HG03064 (cell line): ENCODE data around the gene PITPNC1.
"Not testable (repeated sequence)": the region's sequence is repeated elsewhere in the genome, so short reads cannot be mapped to it uniquely, and the experiment has no call there.

ENCODE experiments used
- ATAC-seq: cut with Tn5 transposase; IDR thresholded peaks from one replicate; pipeline ENCODE4 v1.9.1; 2021; ENCODE audit warnings: low read depth; ENCODE audit not compliant: unreplicated experiment

PITPNC1 gene

DNA sequence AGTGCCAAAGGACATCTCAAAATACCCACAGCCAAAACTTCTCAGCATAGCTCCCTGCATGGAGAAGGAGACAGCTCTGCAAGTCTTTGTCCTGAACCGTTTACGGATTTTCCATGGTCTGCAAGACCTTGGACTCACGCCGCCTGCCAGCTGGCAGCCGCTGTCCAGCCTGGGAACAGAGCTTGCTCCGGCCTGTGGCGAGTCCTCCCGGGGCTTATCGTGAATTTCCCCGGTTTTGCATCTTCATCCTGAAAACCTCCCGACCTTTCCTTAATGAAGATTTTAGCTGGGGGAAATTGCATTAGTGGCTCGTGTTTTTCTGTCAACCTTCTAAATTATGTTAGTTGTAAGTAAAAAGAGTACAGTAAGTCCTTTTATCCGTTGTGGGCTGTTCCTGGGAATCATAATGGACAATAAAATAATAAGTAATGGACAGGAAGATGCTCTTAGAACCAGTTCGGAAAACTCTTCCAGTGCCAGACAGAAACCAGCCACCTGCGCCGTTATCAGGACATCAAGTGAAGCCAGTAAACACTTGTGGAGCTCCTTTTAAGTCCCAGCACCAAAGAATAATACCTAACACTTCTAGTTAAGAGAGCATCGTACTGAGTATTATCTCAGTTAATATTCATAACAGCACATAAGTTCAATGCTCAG lies 228.3 kb downstream of the PITPNC1 start:
- ATAC-seq: no peak

DNA sequence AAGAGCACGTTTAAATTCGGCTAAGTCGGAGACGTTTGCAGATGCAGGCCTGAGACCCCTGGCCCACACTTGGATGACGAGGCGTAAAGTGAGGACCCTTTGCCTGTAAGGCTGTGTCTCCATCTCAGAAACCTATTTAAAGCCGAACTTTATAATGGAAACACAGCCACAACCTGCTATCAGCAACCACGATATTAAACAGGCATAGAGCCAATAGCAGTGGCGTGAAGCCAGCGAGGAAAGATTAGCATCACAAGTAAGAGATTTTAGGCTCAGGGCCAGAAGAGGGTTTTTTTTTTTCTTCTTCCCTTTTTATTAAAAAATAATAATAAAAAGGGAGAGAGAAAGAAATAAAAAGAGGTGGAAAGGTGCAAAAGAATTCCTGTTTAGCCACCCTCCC lies 229.4 kb downstream of the PITPNC1 start:
- ATAC-seq: no peak

DNA sequence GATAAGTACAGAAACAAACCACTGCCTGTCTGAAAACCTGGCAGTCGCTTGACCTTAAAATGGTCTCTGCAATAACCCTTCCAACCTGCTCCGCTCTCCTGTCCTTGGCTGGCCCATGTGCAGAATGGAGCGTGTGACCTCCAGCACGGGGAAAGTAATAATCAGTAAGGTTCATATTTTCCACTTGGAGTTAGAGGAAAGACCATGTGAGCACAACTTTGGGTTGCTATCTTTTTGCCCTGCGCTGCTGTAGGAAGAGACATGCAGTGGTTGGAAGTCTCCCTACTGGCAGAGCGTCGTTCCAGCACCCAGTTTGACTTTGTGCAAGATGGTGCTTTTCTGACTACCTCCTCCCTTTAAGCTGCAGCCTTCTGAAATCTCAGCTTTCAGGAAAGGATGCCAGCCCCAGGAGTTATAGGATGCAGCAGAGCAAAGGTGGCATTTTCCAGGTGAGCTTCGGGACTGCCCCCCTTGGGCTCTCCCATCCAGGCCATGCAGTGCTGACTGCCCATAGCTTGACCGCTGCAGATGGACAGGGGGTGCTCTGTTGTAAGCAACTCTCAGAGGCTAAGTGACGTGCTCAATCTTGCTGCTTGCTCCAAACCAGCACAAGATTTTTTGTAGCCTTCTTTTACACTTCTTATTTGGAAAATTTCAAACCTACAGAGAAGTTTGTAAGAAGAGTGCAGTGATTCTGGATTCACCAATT lies 230.0 kb downstream of the PITPNC1 start:
- ATAC-seq: no peak

- no peak for ATAC-seq
Measured at GRCh38 chr17:67610061-67610460, 233.0 kb downstream of the PITPNC1 start.

GRCh38 chr17:67613961-67614360 lies 236.9 kb downstream of the PITPNC1 start:
- ATAC-seq: no peak

DNA sequence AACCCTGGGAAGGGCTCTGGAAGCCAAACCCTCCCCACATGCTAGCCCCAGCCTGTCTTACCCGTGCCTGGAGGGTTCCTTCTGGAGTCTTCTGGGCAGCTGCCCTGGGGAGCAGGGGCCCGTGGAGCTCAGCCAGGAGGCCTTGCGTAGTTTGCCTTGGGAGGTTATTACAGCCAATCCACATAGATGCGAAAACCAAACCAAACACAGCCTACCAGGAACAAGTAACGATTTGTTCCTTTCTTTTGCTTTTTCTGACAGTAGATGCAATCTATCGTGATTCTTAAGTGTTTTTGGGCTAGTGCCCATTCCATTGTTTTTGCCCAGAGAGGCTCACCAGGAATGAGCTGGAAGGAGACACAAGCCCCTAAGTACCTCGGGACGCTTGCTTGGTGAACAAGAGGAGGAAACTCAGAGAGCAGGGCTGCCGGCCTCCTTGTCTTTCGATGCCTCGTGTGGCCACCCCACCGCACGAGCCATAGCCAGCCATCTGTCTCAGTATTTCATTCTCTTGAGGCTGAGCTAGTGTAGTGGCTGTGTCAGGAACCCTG lies 238.0 kb downstream of the PITPNC1 start:
- no peak for ATAC-seq

DNA sequence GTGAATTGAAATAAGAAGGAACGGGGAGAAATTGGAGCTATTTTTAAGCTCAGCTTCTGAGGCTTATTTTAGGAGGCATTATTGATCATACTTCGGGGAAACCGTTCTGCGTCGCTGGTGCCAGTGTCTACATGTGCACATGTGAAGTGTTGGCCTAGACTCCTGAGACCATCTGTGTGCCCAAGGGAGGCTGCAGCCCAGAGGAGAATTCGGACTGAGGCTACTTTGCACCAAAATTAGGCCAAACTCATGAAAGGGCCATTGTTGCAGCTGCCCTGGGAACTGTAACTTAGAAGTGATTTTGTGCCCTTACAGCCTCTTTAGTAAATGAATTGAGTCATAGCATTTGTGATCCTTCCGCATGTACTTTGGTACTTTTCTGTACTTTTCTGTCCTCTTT lies 238.7 kb downstream of the PITPNC1 start:
- ATAC-seq: no peak

DNA sequence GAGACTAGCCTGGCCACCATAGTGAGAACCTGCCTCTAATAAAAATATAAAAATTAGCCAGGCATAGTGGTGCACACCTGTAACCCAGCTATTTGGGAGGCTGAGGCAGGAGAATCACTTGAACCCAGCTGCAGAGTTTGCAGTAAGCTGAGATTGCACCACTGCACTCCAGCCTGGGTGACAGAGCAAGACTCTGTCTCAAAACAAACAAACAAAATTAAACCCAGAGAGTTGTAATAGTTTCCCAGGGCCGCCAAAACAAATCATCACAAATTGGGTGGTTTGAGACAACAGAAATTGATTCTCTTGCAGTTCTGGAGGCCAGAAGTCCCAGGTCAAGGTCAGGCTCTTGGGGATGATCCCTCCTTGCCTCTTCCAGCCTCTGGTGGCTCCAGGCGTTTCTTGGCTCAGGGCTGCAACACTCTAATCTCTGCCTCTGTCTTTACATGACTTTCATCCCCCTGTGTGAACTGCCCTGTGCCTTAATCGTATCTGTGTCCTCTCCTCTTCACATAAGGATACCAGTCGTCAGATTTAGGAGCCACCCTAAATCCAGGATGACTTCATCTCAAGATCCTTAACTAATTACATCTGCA lies 240.3 kb downstream of the PITPNC1 start:
- no peak for ATAC-seq

- no peak for ATAC-seq
Measured at GRCh38 chr17:67619555-67619954, 242.5 kb downstream of the PITPNC1 start.

- ATAC-seq: no peak
Measured at GRCh38 chr17:67620088-67620487, 243.0 kb downstream of the PITPNC1 start.

- no peak for ATAC-seq
Measured at GRCh38 chr17:67620636-67621035, 243.6 kb downstream of the PITPNC1 start.

GRCh38 chr17:67623767-67624166 lies 246.7 kb downstream of the PITPNC1 start:
- ATAC-seq: no peak

- no peak for ATAC-seq
Measured at GRCh38 chr17:67624886-67625656, 248.0 kb downstream of the PITPNC1 start.

- ATAC-seq: no peak
Measured at GRCh38 chr17:67625971-67626370, 248.9 kb downstream of the PITPNC1 start.

DNA sequence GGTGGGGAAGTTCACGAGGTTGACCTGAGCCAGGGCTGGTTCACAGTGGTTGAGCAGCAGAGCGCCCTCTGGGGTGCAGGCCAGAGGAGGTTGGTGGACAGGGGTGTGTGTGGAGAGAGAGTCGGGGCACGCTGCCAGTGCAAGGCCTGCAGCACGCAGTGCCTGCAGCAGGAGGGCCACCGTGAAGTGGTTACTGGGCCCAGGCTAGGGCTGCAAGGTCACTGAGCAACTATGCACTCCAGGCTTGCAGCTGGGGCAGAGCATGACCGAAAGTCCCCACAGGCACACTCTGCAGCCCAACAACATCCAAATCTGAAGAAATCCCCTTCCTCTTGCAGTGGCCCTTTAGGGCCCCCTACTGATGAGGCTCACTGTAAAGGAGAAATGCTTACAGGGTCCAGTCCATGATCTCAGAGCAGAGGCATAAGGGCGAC lies 251.5 kb downstream of the PITPNC1 start:
- no peak for ATAC-seq

DNA sequence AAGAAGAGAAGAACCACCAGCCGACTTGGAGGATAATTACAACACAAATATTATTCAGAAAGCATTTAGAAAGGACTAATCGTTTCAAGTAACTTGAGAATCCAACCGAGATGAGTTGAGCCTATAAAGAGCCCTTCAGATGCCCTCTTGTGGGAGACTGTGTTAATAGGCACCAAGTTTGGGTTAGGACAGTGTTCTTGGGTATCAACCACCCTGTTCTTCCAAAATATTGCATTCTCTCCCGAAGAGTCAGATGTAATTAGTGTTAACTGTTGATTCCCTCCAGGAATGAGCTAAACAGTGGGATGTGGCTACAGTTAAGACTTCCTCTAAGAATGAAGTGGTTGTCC lies 252.9 kb downstream of the PITPNC1 start:
- ATAC-seq: no peak

DNA sequence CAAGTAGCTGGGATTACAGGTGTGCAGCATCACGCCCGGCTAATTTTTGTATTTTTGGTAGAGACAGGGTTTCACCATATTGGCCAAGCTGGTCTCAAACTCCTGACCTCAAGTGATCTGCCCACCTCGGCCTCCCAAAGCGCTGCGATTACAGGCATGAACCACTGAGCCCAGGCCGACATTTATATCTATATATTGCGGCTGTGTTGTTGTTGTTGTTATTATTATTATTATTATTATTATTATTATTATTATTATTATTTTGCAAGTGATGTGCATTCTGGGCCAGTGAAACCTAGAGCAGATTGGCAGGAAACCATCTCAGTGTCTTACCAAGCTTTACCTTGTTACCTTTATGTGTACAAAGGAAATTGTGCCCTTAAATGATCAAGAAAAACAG lies 253.8 kb downstream of the PITPNC1 start:
- ATAC-seq: not testable (repeated sequence)

- no peak for ATAC-seq
Measured at GRCh38 chr17:67632141-67632540, 255.1 kb downstream of the PITPNC1 start.

DNA sequence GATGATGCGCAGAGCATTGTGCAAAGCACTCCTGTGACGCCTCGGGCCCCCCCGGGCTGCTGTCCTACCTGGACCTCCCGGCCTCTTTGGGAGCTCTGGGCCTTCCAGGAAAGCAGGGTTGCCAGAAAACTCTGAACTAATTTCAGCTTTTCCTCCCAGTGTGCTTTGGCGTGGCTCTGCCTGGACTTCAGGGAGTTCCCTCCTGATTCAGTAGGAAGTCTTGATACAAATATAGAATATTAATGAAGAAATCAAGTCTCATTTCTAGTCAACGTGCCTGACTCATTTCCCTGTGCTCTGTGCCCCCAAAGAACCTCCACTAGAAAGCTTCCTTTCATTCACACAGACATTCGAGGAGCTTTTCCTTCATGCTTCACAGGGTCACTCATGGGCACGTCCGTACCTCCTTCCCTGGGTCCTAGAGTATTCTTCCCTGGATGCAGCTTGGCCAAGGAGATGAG lies 256.7 kb downstream of the PITPNC1 start:
- no peak for ATAC-seq

DNA sequence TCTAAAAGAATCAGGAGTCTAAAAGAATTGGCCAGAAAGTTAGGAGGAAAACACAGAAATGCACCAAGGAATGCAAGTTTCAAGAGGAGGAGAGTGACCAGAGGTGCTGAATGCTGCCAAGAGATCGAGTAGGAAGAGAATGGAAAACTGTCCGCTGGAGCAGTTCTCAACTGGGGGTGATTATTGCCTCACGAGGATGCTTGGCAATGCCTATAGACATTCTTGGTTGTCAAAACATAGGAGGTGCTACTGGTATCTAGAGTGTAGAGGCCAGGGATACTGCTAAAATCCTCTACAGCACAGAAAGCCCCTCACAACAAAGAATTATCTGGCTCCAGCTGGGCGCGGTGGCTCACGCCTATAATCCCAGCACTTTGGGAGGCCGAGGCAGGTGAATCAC lies 258.6 kb downstream of the PITPNC1 start:
- no peak for ATAC-seq

DNA sequence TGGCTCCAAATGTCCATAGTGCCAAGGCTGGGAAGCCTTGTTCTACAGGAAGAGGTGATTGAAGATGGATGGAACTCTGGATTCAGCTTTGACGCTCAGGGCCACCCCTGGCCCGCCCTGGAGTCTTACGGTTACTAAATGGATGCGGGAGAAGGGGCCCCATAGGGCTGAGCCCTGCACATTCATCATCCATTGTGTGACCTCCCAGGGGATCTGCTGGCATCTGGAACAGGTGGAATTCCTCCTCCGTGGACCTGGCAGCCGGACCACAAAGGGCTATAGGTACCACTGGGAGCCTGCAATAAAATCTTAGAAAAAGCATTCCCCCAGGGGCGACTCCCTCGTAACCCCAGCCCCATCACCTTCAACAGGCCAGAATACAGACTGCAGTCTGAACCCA lies 259.2 kb downstream of the PITPNC1 start:
- ATAC-seq: no peak
